ENCODE results near the gene LMAN1L.

- no peak for TF ChIP-seq EZH2phosphoT487 (IDR thresholded peaks at IDR 0.05; ENCODE audit: insufficient read depth, low read depth)
- TF ChIP-seq EZH2 (IDR thresholded peaks at IDR 0.05; ENCODE audit: insufficient read depth, poor library complexity, severe bottlenecking): no peak
These were observed 16.9 kb downstream of the LMAN1L start for GRCh38 chr15:74829486-74829885.

All from GM23248 (cell line).